ENCODE measurements around the gene SMU1. TPM values are rescaled to one million over a fixed set of nuclear protein-coding genes. Genes with fewer than 3 reads are reported as not detected.

The SMU1 gene
- total RNA-seq, 2 experiments from 2014 or later, result 22.0 to 27.9 TPM

GRCh38 chr9:32992595-32993238, 83.8 kb downstream of the SMU1 start:
- peaks cover 67% of the 10 kb centered on the region for H3K36me3 ChIP-seq (ENCODE audit: insufficient read depth, low read length)
- CTCF ChIA-PET (ENCODE audit: unreplicated experiment), result no interaction called here
- H3K4me2 ChIP-seq (ENCODE audit: low read length), result no peak overlapping the region
- no peak overlapping the region for H3K4me3 ChIP-seq (ENCODE audit: low read depth, low read length, poor library complexity, severe bottlenecking)
- TF ChIP-seq CTCF (conservative IDR thresholded peaks at IDR 0.05; ENCODE audit: low read length), result no peak
- TF ChIP-seq EZH2phosphoT487 (IDR thresholded peaks at IDR 0.05; ENCODE audit: borderline replicate concordance, low read depth, low read length), result no peak
- POLR2A ChIA-PET, result interaction anchor here (0.6 to 1.2 kb wide), 3 partner anchors 32 to 401 kb away, joined by 3 read pairs; partner anchors contain the start of gene DNAJA1
- BruUV-seq (replicated peaks), result no TSS peak
- H3K9me2 ChIP-seq (ENCODE audit: insufficient read depth, low read length), result no peaks in the 10 kb centered on the region
- H3K79me2 ChIP-seq (ENCODE audit: insufficient read depth, low read depth, low read length), result peaks cover 5% of the 10 kb centered on the region; the same call in 1 of the 2 replicates
- H2AFZ ChIP-seq (ENCODE audit: low read length), result no peak overlapping the region
- no peaks in the 10 kb centered on the region for H3K9me3 ChIP-seq (ENCODE audit: low read length)
- H3K4me1 ChIP-seq (ENCODE audit: insufficient read depth, low read length, poor library complexity, severe bottlenecking), result no peaks in the 10 kb centered on the region
- intact Hi-C loops (cut with micrococcal nuclease; ENCODE audit: unreplicated experiment), result no loop called here
- no peak overlapping the region for H3K27ac ChIP-seq (ENCODE audit: low read depth, low read length, poor library complexity, severe bottlenecking)
- no peak for DNase-seq (ENCODE audit: low spot score)
- H4K20me1 ChIP-seq (ENCODE audit: insufficient read depth, low read length), result no peaks in the 10 kb centered on the region

- Histone ChIP-seq H3K36me3 (ENCODE audit: insufficient read depth, low read length) (peaks cover 67% of the 10 kb centered on the region), H3K9me2 (ENCODE audit: insufficient read depth, low read length) (no peaks in the 10 kb centered on the region), H3K27ac (ENCODE audit: low read depth, low read length, poor library complexity, severe bottlenecking) (no peak overlapping the region), H2AFZ (ENCODE audit: low read length) (no peak overlapping the region), H4K20me1 (ENCODE audit: insufficient read depth, low read length) (no peaks in the 10 kb centered on the region), H3K79me2 (ENCODE audit: insufficient read depth, low read depth, low read length) (0 out of 2 replicates have a peak, but pooled peaks cover 4% of the 10 kb centered on the region), H3K4me1 (ENCODE audit: insufficient read depth, low read length, poor library complexity, severe bottlenecking) (no peaks in the 10 kb centered on the region), H3K9me3 (ENCODE audit: low read length) (no peaks in the 10 kb centered on the region), H3K4me2 (ENCODE audit: low read length) (no peak overlapping the region), H3K4me3 (ENCODE audit: low read depth, low read length, poor library complexity, severe bottlenecking) (no peak overlapping the region)
- intact Hi-C loops (cut with micrococcal nuclease; ENCODE audit: unreplicated experiment), result no loop called here
- ChIA-PET CTCF (ENCODE audit: unreplicated experiment) (no interaction called here), POLR2A (interaction anchor here (0.6 to 1.2 kb wide), 3 partner anchors 33 to 400 kb away, joined by 3 read pairs; partner anchors contain the start of gene DNAJA1)
- TF ChIP-seq EZH2phosphoT487 (IDR thresholded peaks at IDR 0.05; ENCODE audit: borderline replicate concordance, low read depth, low read length) (no peak), CTCF (conservative IDR thresholded peaks at IDR 0.05; ENCODE audit: low read length) (no peak)
- no peak for DNase-seq (ENCODE audit: low spot score)
- BruUV-seq (replicated peaks), result no TSS peak
These were observed 84.4 kb downstream of the SMU1 start for GRCh38 chr9:32991897-32992594.

Other genes with a start within 250 kb of the SMU1 start
- gene APTX, start 75.0 kb downstream of the SMU1 start, total RNA-seq (2014; rRNA removed; shearing (Covaris generic)), result 51.0 TPM in 2 replicates
- 48.3 and 52.2 TPM in 2 replicates for gene APTX, start 75.0 kb downstream of the SMU1 start, total RNA-seq (2022)
- 110 and 136 TPM in 2 replicates for gene DNAJA1, start 51.4 kb downstream of the SMU1 start, total RNA-seq (2014; rRNA removed; shearing (Covaris generic))
- gene DNAJA1, start 51.4 kb downstream of the SMU1 start, total RNA-seq (2022), result 65.3 and 109 TPM in 2 replicates
- 8.1 and 12.8 TPM in 2 replicates for gene B4GALT1, start 90.7 kb upstream of the SMU1 start, total RNA-seq (2014; rRNA removed; shearing (Covaris generic))
- gene B4GALT1, start 90.7 kb upstream of the SMU1 start, total RNA-seq (2022), result 38.7 and 43.7 TPM in 2 replicates
- 0.51 TPM in 1 of 2 replicates, not detected in the other for gene SPINK4, start 163.5 kb upstream of the SMU1 start, total RNA-seq (2014; rRNA removed; shearing (Covaris generic))
- not detected in 2 replicates for gene SPINK4, start 163.5 kb upstream of the SMU1 start, total RNA-seq (2022)
- 48.1 and 68.3 TPM in 2 replicates for gene BAG1, start 188.0 kb upstream of the SMU1 start, total RNA-seq (2014; rRNA removed; shearing (Covaris generic))
- 69.6 and 86.0 TPM in 2 replicates for gene BAG1, start 188.0 kb upstream of the SMU1 start, total RNA-seq (2022)
- gene CHMP5, start 188.4 kb upstream of the SMU1 start, total RNA-seq (2014; rRNA removed; shearing (Covaris generic)), result 31.2 and 39.7 TPM in 2 replicates
- gene CHMP5, start 188.4 kb upstream of the SMU1 start, total RNA-seq (2022), result 50.1 and 51.5 TPM in 2 replicates
- 32.3 and 35.8 TPM in 2 replicates for gene NFX1, start 213.8 kb upstream of the SMU1 start, total RNA-seq (2014; rRNA removed; shearing (Covaris generic))
- gene NFX1, start 213.8 kb upstream of the SMU1 start, total RNA-seq (2022), result 53.9 and 58.3 TPM in 2 replicates

All from OCI-LY7 (cell line).